Body of pancreas (tissue), 4 donors: ENCODE measurements around the gene RGS8.

Source experiments
- POLR2A ChIP-seq, 3 donors: fragments of 450-650 bp; IDR thresholded peaks; one replicate each; pipeline ENCODE4 v1.6.1; 2016; ENCODE audit warnings: antibody characterized with exemption in 3 of 3, mild to moderate bottlenecking in 2 of 3
- TF ChIP-seq, protein P1 (sequence below), 7 experiments: fragments of 450-650 bp in 4 of 7; fragments of 200-600 bp in 3 of 7; sonication (generic) in 3 of 7; IDR thresholded peaks; one replicate each; pipeline ENCODE4 v1.5.1; 2016 to 2019; ENCODE audit warnings: antibody characterized with exemption in 7 of 7

DNA sequence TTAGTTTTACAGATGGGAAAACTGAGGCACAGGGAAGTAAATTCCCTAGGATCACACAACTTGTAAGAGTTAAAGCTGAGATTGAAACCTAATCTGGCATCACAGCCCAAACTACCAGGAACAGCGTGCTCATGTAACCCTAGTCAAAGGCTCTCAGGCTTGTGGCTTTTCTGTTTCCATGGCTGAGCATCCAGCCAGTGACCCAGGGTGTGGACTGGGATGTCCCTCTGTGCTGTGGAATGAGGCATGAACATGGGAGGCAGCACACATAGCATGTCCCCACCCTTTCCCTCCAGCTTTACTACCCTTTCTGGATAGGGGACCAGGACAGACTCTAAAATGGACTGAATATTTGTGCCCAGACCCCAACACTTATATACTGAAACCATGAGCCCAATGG is 45.1 kb downstream of the RGS8 start:
- TF ChIP-seq, protein P1, sequence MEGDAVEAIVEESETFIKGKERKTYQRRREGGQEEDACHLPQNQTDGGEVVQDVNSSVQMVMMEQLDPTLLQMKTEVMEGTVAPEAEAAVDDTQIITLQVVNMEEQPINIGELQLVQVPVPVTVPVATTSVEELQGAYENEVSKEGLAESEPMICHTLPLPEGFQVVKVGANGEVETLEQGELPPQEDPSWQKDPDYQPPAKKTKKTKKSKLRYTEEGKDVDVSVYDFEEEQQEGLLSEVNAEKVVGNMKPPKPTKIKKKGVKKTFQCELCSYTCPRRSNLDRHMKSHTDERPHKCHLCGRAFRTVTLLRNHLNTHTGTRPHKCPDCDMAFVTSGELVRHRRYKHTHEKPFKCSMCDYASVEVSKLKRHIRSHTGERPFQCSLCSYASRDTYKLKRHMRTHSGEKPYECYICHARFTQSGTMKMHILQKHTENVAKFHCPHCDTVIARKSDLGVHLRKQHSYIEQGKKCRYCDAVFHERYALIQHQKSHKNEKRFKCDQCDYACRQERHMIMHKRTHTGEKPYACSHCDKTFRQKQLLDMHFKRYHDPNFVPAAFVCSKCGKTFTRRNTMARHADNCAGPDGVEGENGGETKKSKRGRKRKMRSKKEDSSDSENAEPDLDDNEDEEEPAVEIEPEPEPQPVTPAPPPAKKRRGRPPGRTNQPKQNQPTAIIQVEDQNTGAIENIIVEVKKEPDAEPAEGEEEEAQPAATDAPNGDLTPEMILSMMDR (IDR thresholded peaks at IDR 0.05): no peak
- TF ChIP-seq POLR2A (IDR thresholded peaks at IDR 0.05): no peak
